Transverse colon (tissue), 4 donors: ENCODE results near the gene WDR17. TPM values are rescaled to one million over a fixed set of nuclear protein-coding genes. Genes with fewer than 3 reads are reported as not detected.

ENCODE experiments used
- DNase-seq: peaks from one replicate; pipeline ENCODE4 v3.0.0-alpha.2; 2019
- H3K27ac ChIP-seq, 4 donors: fragments of 200-600 bp; sonication (generic); 2 replicates each; pipeline ENCODE4 v1.5.1; 2016 to 2018; ENCODE audit warnings: inconsistent platforms in 4 of 4
- H3K27me3 ChIP-seq: fragments of 200-600 bp; sonication (generic); 2 replicates; pipeline ENCODE4 v1.5.1; 2017; ENCODE audit warnings: inconsistent platforms
- H3K36me3 ChIP-seq, 4 donors: fragments of 200-600 bp; sonication (generic); 2 replicates each; pipeline ENCODE4 v1.5.1; 2017 to 2019; ENCODE audit warnings: inconsistent platforms in 4 of 4
- H3K4me1 ChIP-seq, 4 donors: fragments of 200-600 bp; sonication (generic); 2 replicates each; pipeline ENCODE4 v1.5.1; 2017 to 2020; ENCODE audit warnings: inconsistent platforms in 4 of 4
- H3K4me3 ChIP-seq, 4 donors: fragments of 200-600 bp; sonication (generic); 1 replicate in 1 of 4; 2 replicates in 3 of 4; pipeline versions ENCODE4 v1.5.1 to v1.6.1; 2017 to 2019; ENCODE audit warnings: inconsistent platforms in 4 of 4
- H3K9me3 ChIP-seq, 2 donors: fragments of 200-600 bp; sonication (generic); 2 replicates each; pipeline ENCODE4 v1.5.1; 2017 to 2019; ENCODE audit warnings: inconsistent platforms in 2 of 2
- EP300 ChIP-seq: sonication (generic); formaldehyde crosslinking; IDR thresholded peaks from one replicate; pipeline ENCODE4 v1.6.1; 2017; ENCODE audit warnings: antibody characterized with exemption, low read depth
- POLR2A ChIP-seq: fragments of 450-650 bp; IDR thresholded peaks from one replicate; pipeline ENCODE4 v1.6.1; 2016; ENCODE audit warnings: antibody characterized with exemption, mild to moderate bottlenecking, moderate library complexity
- POLR2AphosphoS5 ChIP-seq, 3 donors: sonication (generic); formaldehyde crosslinking; IDR thresholded peaks; one replicate each; pipeline ENCODE4 v1.6.1; 2016; ENCODE audit warnings: antibody characterized with exemption in 3 of 3
- WGBS, 2 donors: methylation state at CpG; one replicate each; pipeline ENCODE4 v1.1.5; 2018; ENCODE audit warnings: low coverage in 1 of 2; 5-methylcytosine and 5-hydroxymethylcytosine counted together
- in situ Hi-C, 4 donors: fragments of 200-750 bp; cut with MboI; loops; one replicate each; pipeline versions ENCODE4 v1.15.0 to v1.15.1; 2017; ENCODE audit warnings: low sequenced_read_pairs in 3 of 4, low pct_ligation_motif_present in 1 of 4, low pct_unique_long_range_greater_than_20kb in 1 of 4
- intact Hi-C: fragments of 100-400 bp; cut with DNase I; formaldehyde crosslinking; loops from one replicate; pipeline ENCODE4 v1.15.1; 2023; ENCODE audit warnings: low total_unique reads
- total RNA-seq, 4 donors: library from RNA; depleted of rRNA; stranded (reverse); fragments of >200 nt; gene quantifications; one replicate each; pipeline ENCODE4 v1.1.0, GENCODE V29; 2016
- TF ChIP-seq, protein P1 (sequence below), 5 experiments: fragments of 200-600 bp in 3 of 5; fragments of 450-650 bp in 2 of 5; sonication (generic) in 3 of 5; IDR thresholded peaks; 1 replicate in 2 of 5; 2 replicates in 3 of 5; pipeline ENCODE4 v1.5.1; 2016 to 2017; ENCODE audit warnings: antibody characterized with exemption in 5 of 5, inconsistent platforms in 3 of 5, mild to moderate bottlenecking in 2 of 5, moderate library complexity in 1 of 5

WDR17 gene
- total RNA-seq, 4 donors from 2014 or later = 0.96 to 7.6 (median 1.4) TPM; not detected in 1

DNA sequence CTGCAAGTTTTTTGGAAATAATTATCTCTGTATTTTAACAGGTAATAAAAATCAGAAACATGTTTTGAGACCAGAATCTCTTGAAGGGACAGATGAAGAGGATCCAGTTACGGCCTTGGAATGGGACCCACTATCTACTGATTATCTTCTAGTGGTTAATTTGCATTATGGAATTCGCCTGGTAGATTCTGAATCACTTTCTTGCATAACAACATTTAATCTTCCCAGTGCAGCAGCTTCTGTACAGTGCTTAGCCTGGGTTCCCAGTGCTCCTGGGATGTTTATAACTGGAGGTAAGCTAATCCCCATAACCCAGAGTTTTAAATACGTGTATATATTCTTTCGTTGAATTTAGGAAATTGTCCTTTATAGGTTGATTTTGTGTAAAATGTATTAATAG lies 59.4 kb downstream of the WDR17 start:
- no peaks in the 10 kb centered on the region for H3K4me1 ChIP-seq
- 89% methylated on average over 4 of the region's 4 CpGs for WGBS, 2 donors
- H3K9me3 ChIP-seq = no peaks in the 10 kb centered on the region
- no peaks in the 10 kb centered on the region for H3K27me3 ChIP-seq
- in situ Hi-C loops = no loop called here
- H3K27ac ChIP-seq = no peak overlapping the region
- H3K36me3 ChIP-seq = no peaks in the 10 kb centered on the region
- no peak for DNase-seq
- intact Hi-C loops = no loop called here
- TF ChIP-seq POLR2A (no peak), EP300 (no peak), POLR2AphosphoS5 (IDR thresholded peaks at IDR 0.05) (no peak)
- TF ChIP-seq, protein P1, sequence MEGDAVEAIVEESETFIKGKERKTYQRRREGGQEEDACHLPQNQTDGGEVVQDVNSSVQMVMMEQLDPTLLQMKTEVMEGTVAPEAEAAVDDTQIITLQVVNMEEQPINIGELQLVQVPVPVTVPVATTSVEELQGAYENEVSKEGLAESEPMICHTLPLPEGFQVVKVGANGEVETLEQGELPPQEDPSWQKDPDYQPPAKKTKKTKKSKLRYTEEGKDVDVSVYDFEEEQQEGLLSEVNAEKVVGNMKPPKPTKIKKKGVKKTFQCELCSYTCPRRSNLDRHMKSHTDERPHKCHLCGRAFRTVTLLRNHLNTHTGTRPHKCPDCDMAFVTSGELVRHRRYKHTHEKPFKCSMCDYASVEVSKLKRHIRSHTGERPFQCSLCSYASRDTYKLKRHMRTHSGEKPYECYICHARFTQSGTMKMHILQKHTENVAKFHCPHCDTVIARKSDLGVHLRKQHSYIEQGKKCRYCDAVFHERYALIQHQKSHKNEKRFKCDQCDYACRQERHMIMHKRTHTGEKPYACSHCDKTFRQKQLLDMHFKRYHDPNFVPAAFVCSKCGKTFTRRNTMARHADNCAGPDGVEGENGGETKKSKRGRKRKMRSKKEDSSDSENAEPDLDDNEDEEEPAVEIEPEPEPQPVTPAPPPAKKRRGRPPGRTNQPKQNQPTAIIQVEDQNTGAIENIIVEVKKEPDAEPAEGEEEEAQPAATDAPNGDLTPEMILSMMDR (IDR thresholded peaks at IDR 0.05) = no peak
- no peak overlapping the region for H3K4me3 ChIP-seq

DNA sequence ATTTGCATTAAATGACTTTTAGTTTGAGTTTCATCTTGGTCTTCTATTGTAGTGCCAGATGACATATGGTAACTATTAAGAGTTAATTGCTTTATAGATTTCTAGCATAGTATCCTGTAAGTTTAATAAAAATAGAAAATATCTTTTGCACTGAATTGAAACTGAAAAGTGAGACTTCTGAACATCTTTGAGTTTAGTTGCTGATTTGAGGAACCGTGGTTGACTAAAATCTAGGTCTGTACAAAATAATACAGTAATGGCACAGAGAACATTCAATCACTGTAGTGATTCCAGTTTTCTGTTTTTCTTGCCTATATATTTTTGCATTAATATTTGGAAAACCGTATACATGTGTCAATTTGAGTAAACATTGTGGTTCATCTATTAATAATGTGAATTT lies 69.0 kb downstream of the WDR17 start:
- DNase-seq = no peak
- Histone ChIP-seq H3K4me1 (no peaks in the 10 kb centered on the region), H3K27me3 (no peaks in the 10 kb centered on the region), H3K27ac (no peak overlapping the region), H3K4me3 (no peak overlapping the region), H3K9me3 (no peaks in the 10 kb centered on the region), H3K36me3 (no peaks in the 10 kb centered on the region)
- intact Hi-C loops (no loop called here), in situ Hi-C loops (no loop called here)
- WGBS, 2 donors = 66 to 70% methylated on average over 2 of the region's 2 CpGs
- no peak for TF ChIP-seq EP300
- TF ChIP-seq, protein P1 (IDR thresholded peaks at IDR 0.05) = no peak
- no peak for TF ChIP-seq POLR2A
- no peak for TF ChIP-seq POLR2AphosphoS5 (IDR thresholded peaks at IDR 0.05)

DNA sequence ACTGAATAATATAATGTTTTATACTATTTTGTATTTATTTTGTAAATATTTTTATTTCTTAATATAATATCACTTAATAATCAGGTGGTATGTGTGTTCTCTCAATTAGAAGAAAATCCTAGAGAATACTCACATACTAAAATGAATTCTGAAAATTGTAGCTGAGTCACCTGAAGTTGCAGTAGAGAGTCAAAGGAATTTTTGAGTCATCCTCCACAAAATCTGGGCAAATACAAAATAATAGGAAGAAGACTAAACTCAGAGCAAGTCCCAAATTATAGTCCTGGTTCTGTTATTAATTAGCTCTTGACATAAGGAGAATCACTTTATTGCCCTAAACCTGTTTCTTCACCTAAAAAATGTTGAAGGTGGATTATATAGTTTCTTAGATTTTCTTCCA lies 72.0 kb downstream of the WDR17 start:
- H3K4me1 ChIP-seq = no peaks in the 10 kb centered on the region
- TF ChIP-seq EP300 (no peak), POLR2A (no peak), POLR2AphosphoS5 (IDR thresholded peaks at IDR 0.05) (no peak)
- TF ChIP-seq, protein P1 (IDR thresholded peaks at IDR 0.05) = no peak
- no peaks in the 10 kb centered on the region for H3K27me3 ChIP-seq
- H3K36me3 ChIP-seq = no peaks in the 10 kb centered on the region
- intact Hi-C loops = no loop called here
- in situ Hi-C loops = no loop called here
- no peak for DNase-seq
- no peaks in the 10 kb centered on the region for H3K9me3 ChIP-seq
- H3K27ac ChIP-seq = no peak overlapping the region
- H3K4me3 ChIP-seq = no peak overlapping the region

DNA sequence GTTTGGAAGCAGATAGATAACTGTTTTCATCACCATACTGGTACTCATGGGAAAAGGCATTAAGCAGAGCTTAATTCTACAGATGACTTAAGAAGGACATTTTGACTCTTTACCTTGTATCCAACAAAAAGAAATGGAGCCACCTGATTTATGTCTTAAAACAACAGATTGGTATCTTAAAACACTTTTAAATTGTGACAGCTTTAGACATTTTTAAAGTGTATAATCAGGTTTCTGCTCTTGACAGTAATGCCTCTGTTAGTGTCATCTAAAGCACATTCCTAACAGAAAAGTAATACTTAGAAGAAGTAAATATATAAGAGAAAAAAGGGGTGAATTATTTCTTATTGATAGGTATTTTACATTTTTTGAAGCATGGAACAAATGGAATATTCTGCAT lies 73.9 kb downstream of the WDR17 start:
- Histone ChIP-seq H3K27ac (no peak overlapping the region), H3K4me3 (no peak overlapping the region), H3K9me3 (no peaks in the 10 kb centered on the region), H3K27me3 (no peaks in the 10 kb centered on the region), H3K4me1 (no peaks in the 10 kb centered on the region), H3K36me3 (no peaks in the 10 kb centered on the region)
- DNase-seq = no peak
- intact Hi-C loops = no loop called here
- in situ Hi-C loops = no loop called here
- TF ChIP-seq POLR2AphosphoS5 (IDR thresholded peaks at IDR 0.05) (no peak), EP300 (no peak), POLR2A (no peak)
- TF ChIP-seq, protein P1 (IDR thresholded peaks at IDR 0.05) = no peak
